ENCODE data around the gene DCUN1D1. TPM values are rescaled to one million over a fixed set of nuclear protein-coding genes. Genes with fewer than 3 reads are reported as not detected.

DCUN1D1 gene
- total and polyA plus RNA-seq, 8 donors = 2.8 to 25.0 (median 16.3) TPM

GRCh38 chr3:182957676-182958266 lies 22.6 kb downstream of the DCUN1D1 start:
- Histone ChIP-seq H3K27me3 (no peaks in the 10 kb centered on the region), H3K36me3 (peaks cover 0 to 9% (median 7%) of the 10 kb centered on the region in 3 donors), H3K9me3 (no peaks in the 10 kb centered on the region), H3K4me1 (peaks cover 0 to 12% (median 7%) of the 10 kb centered on the region in 3 donors), H3K4me3 (no peak overlapping the region), H3K27ac (no peak overlapping the region)
- no peak for TF ChIP-seq CTCF (IDR thresholded peaks at IDR 0.05)
- intact Hi-C loops (cut with DNase I) = no loop called here
- FAIRE-seq (no peak), DNase-seq (no peak), ATAC-seq (no peak)
- 94 to 96% methylated on average over 4 of the region's 4 CpGs for WGBS, 2 donors

- intact Hi-C loops (cut with DNase I) = no loop called here
- FAIRE-seq (no peak), DNase-seq (no peak), ATAC-seq (no peak)
- peaks cover 0 to 7% (median 7%) of the 10 kb centered on the region in 3 donors for H3K4me1 ChIP-seq
- H3K36me3 ChIP-seq = peaks cover 0 to 9% (median 7%) of the 10 kb centered on the region in 3 donors
- no peak for TF ChIP-seq CTCF (IDR thresholded peaks at IDR 0.05)
- H3K9me3 ChIP-seq = no peaks in the 10 kb centered on the region
- H3K27me3 ChIP-seq = no peaks in the 10 kb centered on the region
- 89 to 91% methylated on average over 5 of the region's 5 CpGs for WGBS, 2 donors
- H3K4me3 ChIP-seq = no peak overlapping the region
- no peak overlapping the region for H3K27ac ChIP-seq
Measured at GRCh38 chr3:182957226-182957625, 23.1 kb downstream of the DCUN1D1 start.

- Histone ChIP-seq H3K36me3 (peaks cover 0 to 9% (median 7%) of the 10 kb centered on the region in 3 donors), H3K9me3 (no peaks in the 10 kb centered on the region), H3K4me1 (peaks cover 0 to under 1% (median 0%) of the 10 kb centered on the region in 3 donors), H3K4me3 (no peak overlapping the region), H3K27me3 (no peaks in the 10 kb centered on the region), H3K27ac (no peak overlapping the region)
- FAIRE-seq (no peak), DNase-seq (no peak), ATAC-seq (no peak)
- TF ChIP-seq CTCF (IDR thresholded peaks at IDR 0.05) = no peak
- 82 to 85% methylated on average over 9 of the region's 9 CpGs for WGBS, 2 donors
- intact Hi-C loops (cut with DNase I) = no loop called here
Measured at GRCh38 chr3:182954553-182955235, 25.6 kb downstream of the DCUN1D1 start.

GRCh38 chr3:182949688-182950087 lies 30.6 kb downstream of the DCUN1D1 start:
- Histone ChIP-seq H3K9me3 (no peaks in the 10 kb centered on the region), H3K36me3 (peaks cover 0 to 8% (median 0%) of the 10 kb centered on the region in 3 donors), H3K27me3 (no peaks in the 10 kb centered on the region), H3K27ac (no peak overlapping the region), H3K4me1 (no peaks in the 10 kb centered on the region), H3K4me3 (no peak overlapping the region)
- ATAC-seq (no peak), FAIRE-seq (no peak), DNase-seq (no peak)
- 88 to 99% methylated on average over 1 of the region's 1 CpG for WGBS, 2 donors
- TF ChIP-seq CTCF (IDR thresholded peaks at IDR 0.05) = no peak
- intact Hi-C loops (cut with DNase I) = no loop called here

GRCh38 chr3:182948305-182948704 lies 32.0 kb downstream of the DCUN1D1 start:
- TF ChIP-seq CTCF (IDR thresholded peaks at IDR 0.05) = no peak
- WGBS, 2 donors = 94 to 97% methylated on average over 5 of the region's 5 CpGs
- Histone ChIP-seq H3K9me3 (no peaks in the 10 kb centered on the region), H3K36me3 (peaks cover 0 to 10% (median 0%) of the 10 kb centered on the region in 3 donors), H3K27me3 (no peaks in the 10 kb centered on the region), H3K4me3 (no peak overlapping the region), H3K4me1 (no peaks in the 10 kb centered on the region), H3K27ac (no peak overlapping the region)
- ATAC-seq (no peak), DNase-seq (no peak), FAIRE-seq (no peak)
- intact Hi-C loops (cut with DNase I) = no loop called here
